Adrenal gland (tissue), 5 donors: ENCODE data around the gene LRRC28.

Source experiments
- POLR2A ChIP-seq, 2 donors: fragments of 450-650 bp; IDR thresholded peaks; one replicate each; pipeline ENCODE4 v1.6.1; 2017; ENCODE audit warnings: antibody characterized with exemption in 2 of 2, mild to moderate bottlenecking in 2 of 2, moderate library complexity in 1 of 2
- TF ChIP-seq, protein P1 (sequence below), 6 experiments: fragments of 450-650 bp in 4 of 6; fragments of 200-600 bp in 2 of 6; sonication (generic) in 1 of 6; IDR thresholded peaks; 1 replicate in 5 of 6; 2 replicates in 1 of 6; pipeline versions ENCODE4 v1.5.1 to v1.8.0; 2016 to 2021; ENCODE audit warnings: antibody characterized with exemption in 6 of 6, mild to moderate bottlenecking in 2 of 6, moderate library complexity in 1 of 6
- donor health status: DM: no; HTN: no; CAD: no.

DNA sequence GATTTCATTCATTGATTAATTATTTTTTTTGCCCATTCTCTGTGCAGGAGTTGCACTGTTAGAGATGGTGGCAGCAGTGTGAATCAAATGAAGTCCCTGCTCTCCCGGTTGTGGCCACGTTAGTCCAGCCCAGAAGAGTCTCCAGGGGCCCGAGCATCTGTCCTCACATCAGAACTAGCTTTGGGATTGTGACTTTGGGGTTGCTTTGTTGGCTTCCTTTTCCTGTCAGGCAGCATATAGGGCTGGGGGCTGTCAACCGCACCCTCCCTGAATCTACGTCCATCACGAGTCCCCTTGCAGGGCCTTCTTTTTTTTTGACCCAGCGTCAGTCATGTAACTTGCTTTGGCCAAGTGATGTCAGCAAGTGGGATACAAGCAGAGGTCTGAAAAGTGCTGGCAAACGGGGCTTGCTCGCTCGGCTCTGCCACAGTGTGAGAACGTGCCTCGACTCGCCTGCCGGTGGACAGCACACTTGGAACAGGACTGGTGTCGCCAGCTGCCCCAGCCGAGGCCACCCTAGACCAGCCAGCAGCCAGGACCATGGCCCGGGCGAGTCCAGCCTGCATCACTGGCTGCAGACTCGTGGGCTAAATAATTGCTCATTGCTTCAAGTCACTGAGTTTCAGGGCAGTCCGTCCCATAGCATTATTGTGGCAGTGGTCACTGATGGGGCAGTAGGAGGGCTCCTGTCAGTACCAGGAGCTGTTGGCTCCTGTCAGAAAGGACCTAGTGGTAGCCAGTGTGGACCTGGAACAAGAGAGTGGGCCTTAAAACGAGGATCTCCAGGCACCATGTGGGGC, 162.9 kb downstream of the LRRC28 start:
- TF ChIP-seq, protein P1, sequence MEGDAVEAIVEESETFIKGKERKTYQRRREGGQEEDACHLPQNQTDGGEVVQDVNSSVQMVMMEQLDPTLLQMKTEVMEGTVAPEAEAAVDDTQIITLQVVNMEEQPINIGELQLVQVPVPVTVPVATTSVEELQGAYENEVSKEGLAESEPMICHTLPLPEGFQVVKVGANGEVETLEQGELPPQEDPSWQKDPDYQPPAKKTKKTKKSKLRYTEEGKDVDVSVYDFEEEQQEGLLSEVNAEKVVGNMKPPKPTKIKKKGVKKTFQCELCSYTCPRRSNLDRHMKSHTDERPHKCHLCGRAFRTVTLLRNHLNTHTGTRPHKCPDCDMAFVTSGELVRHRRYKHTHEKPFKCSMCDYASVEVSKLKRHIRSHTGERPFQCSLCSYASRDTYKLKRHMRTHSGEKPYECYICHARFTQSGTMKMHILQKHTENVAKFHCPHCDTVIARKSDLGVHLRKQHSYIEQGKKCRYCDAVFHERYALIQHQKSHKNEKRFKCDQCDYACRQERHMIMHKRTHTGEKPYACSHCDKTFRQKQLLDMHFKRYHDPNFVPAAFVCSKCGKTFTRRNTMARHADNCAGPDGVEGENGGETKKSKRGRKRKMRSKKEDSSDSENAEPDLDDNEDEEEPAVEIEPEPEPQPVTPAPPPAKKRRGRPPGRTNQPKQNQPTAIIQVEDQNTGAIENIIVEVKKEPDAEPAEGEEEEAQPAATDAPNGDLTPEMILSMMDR (IDR thresholded peaks at IDR 0.05), result no peak
- no peak for TF ChIP-seq POLR2A (IDR thresholded peaks at IDR 0.05)
